ENCODE measurements around the gene CAMK1.

CAMK1 gene

DNA sequence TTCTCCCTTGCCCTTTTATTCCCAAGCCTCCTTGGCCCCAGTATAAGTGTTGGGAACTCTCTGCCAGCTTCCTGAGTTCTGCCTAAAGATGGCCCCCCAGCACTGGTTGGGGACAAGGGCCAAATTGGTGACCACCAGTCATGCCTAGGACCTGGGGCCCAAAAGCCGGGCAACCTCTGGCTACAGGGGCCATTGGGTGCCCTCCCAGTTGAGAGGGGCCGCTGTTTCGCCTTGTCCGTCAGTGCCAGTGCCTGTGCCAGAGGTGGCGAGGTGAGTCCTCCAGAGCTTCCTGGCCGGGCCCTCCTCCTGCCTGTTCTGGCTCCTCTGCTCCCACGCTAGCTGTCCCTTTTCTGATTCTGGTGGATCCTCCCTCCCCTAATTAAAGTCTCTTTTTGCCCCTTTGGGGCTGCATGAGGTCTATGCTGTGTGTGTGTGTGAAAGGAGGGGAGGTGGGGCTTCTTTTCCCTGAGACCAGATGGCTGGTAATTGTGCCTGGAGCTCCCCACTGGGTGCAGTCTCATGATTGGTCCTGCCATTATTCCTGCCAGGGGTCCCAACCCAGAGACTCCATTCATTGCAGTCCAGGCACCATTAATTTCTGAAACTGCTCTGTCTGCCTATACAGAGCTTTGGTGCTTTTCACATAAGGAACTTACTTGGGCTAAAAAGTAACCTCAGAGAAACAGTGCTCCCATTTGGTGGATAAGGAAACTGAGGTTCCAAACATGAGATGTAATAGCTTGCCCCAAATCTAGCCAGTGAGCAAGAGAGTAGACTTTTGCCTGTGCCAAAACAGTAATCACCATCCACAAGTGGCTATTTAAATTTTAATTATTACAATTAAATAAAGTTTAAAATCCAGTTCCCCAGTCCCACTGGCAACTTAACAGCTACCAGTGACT, 37.2 kb upstream of the CAMK1 start:
- no peak overlapping the region for H3K4me3 ChIP-seq (ENCODE audit: low read depth, low read length)
- no peak for DNase-seq (ENCODE audit: low read depth)
- no peak for TF ChIP-seq POLR2A (IDR thresholded peaks at IDR 0.05; ENCODE audit: extremely low read depth, insufficient read length)
- TF ChIP-seq, protein P1, sequence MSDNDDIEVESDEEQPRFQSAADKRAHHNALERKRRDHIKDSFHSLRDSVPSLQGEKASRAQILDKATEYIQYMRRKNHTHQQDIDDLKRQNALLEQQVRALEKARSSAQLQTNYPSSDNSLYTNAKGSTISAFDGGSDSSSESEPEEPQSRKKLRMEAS (IDR thresholded peaks at IDR 0.05; ENCODE audit: low read depth, low read length) = no peak
- no peak for TF ChIP-seq MYC (IDR thresholded peaks at IDR 0.05; ENCODE audit: low read depth, low read length)
- TF ChIP-seq CTCF (IDR thresholded peaks at IDR 0.05; ENCODE audit: low read depth, low read length) = no peak

DNA sequence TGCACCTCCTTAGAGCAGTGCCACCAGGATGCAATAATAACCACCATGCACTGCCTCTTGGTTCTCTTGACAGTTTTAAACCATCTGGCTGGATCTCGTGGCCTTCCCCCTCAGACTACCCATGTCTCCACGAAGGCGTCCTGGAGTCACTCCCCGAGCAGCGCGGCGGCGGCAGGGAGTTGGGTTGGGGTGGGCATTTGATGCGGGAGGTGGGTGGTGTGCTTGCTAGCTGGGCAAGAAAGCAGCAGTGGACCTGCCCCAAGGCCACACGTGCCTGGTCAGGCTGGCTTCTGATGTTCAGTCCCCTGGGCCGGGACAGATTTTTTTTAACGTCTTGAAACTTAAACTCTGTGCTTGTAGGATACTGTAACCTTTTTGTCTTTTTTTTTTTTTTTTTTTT, 36.4 kb upstream of the CAMK1 start:
- no peak for DNase-seq (ENCODE audit: low read depth)
- no peak overlapping the region for H3K4me3 ChIP-seq (ENCODE audit: low read depth, low read length)
- TF ChIP-seq POLR2A (IDR thresholded peaks at IDR 0.05; ENCODE audit: extremely low read depth, insufficient read length) (no peak), MYC (IDR thresholded peaks at IDR 0.05; ENCODE audit: low read depth, low read length) (no peak), CTCF (IDR thresholded peaks at IDR 0.05; ENCODE audit: low read depth, low read length) (no peak)
- TF ChIP-seq, protein P1 (IDR thresholded peaks at IDR 0.05; ENCODE audit: low read depth, low read length) = no peak

GRCh38 chr3:9804996-9805395, 35.2 kb upstream of the CAMK1 start:
- no peak overlapping the region for H3K4me3 ChIP-seq (ENCODE audit: low read depth, low read length)
- no peak for DNase-seq (ENCODE audit: low read depth)
- no peak for TF ChIP-seq POLR2A (IDR thresholded peaks at IDR 0.05; ENCODE audit: extremely low read depth, insufficient read length)
- no peak for TF ChIP-seq MYC (IDR thresholded peaks at IDR 0.05; ENCODE audit: low read depth, low read length)
- TF ChIP-seq CTCF (IDR thresholded peaks at IDR 0.05; ENCODE audit: low read depth, low read length) = no peak
- TF ChIP-seq, protein P1 (IDR thresholded peaks at IDR 0.05; ENCODE audit: low read depth, low read length) = no peak

GRCh38 chr3:9803494-9803893, 33.7 kb upstream of the CAMK1 start:
- TF ChIP-seq, protein P1 (IDR thresholded peaks at IDR 0.05; ENCODE audit: low read depth, low read length) = no peak
- TF ChIP-seq MYC (IDR thresholded peaks at IDR 0.05; ENCODE audit: low read depth, low read length) (no peak), CTCF (IDR thresholded peaks at IDR 0.05; ENCODE audit: low read depth, low read length) (no peak), POLR2A (IDR thresholded peaks at IDR 0.05; ENCODE audit: extremely low read depth, insufficient read length) (no peak)
- H3K4me3 ChIP-seq (ENCODE audit: low read depth, low read length) = no peak overlapping the region
- DNase-seq (ENCODE audit: low read depth) = no peak

- DNase-seq (ENCODE audit: low read depth) = no peak
- TF ChIP-seq CTCF (IDR thresholded peaks at IDR 0.05; ENCODE audit: low read depth, low read length) (peak; percentile 16), POLR2A (IDR thresholded peaks at IDR 0.05; ENCODE audit: extremely low read depth, insufficient read length) (no peak), MYC (IDR thresholded peaks at IDR 0.05; ENCODE audit: low read depth, low read length) (no peak)
- TF ChIP-seq, protein P1 (IDR thresholded peaks at IDR 0.05; ENCODE audit: low read depth, low read length) = no peak
Measured at GRCh38 chr3:9800529-9800928, 30.8 kb upstream of the CAMK1 start.

More at GRCh38 chr3:9800529-9800928, 30.8 kb upstream of the CAMK1 start:
- no peak overlapping the region for H3K4me3 ChIP-seq (ENCODE audit: low read depth, low read length)
